ENCODE data around the gene HOXA11.

Gene HOXA11

GRCh38 chr7:27204851-27205322 lies 19.9 kb upstream of the HOXA11 start:
- Histone ChIP-seq H3K27me3 (ENCODE audit: control insufficient read depth in 1 of 2, insufficient read depth in 1 of 2, low read length in 2 of 2) (peaks cover 92 to 94% of the 10 kb centered on the region in 2 experiments), H3K36me3 (ENCODE audit: control insufficient read depth in 1 of 2, insufficient read depth in 2 of 2, low read depth in 1 of 2, low read length in 2 of 2) (no peaks in the 10 kb centered on the region), H3K9ac (ENCODE audit: low read length) (no peak overlapping the region), H4K91ac (ENCODE audit: low read length) (no peak overlapping the region), H2BK5ac (ENCODE audit: low read depth, low read length, poor library complexity, severe bottlenecking) (no peak overlapping the region), H3K4me1 (ENCODE audit: control insufficient read depth, insufficient read depth, low read depth, low read length) (peaks cover 28% of the 10 kb centered on the region), H3K9me3 (ENCODE audit: control insufficient read depth, low read length) (no peaks in the 10 kb centered on the region), H2AFZ (ENCODE audit: low read depth, low read length) (no peak overlapping the region), H3K27ac (ENCODE audit: low read length, poor library complexity, severe bottlenecking) (no peak overlapping the region), H3K79me1 (replicated peaks; ENCODE audit: low read length, poor library complexity, severe bottlenecking) (no peaks in the 10 kb centered on the region), H2BK15ac (ENCODE audit: low read depth, poor library complexity, severe bottlenecking) (no peak overlapping the region), H3K18ac (ENCODE audit: low read depth in 1 of 2, low read length in 2 of 2) (no peak overlapping the region), H2BK12ac (ENCODE audit: low read length in 2 of 2) (no peak overlapping the region), H3K4ac (ENCODE audit: low read depth in 1 of 2, low read length in 2 of 2) (no peak overlapping the region), H2BK120ac (ENCODE audit: low read depth, low read length) (no peak overlapping the region), H3K4me2 (ENCODE audit: low read length, poor library complexity, severe bottlenecking) (peak overlapping the region; percentile 58), H3K14ac (ENCODE audit: low read length in 2 of 2) (no peak overlapping the region), H3K23ac (ENCODE audit: low read length in 2 of 2) (no peak overlapping the region), H3K4me3 (ENCODE audit: insufficient read depth in 1 of 2, low read depth in 1 of 2, low read length in 2 of 2) (peak overlapping the region in 1 of 2 experiments; percentile 68), H2AK5ac (ENCODE audit: low read length, severe bottlenecking) (no peak overlapping the region), H4K8ac (ENCODE audit: low read length) (no peak overlapping the region)
- DNase-seq, result peak; percentile 34
- WGBS, result 2% methylated on average over 31 of the region's 41 CpGs

- no peak overlapping the region for H3K4me2 ChIP-seq (ENCODE audit: low read length, poor library complexity, severe bottlenecking)
- H3K36me3 ChIP-seq (ENCODE audit: control insufficient read depth in 1 of 2, insufficient read depth in 2 of 2, low read depth in 1 of 2, low read length in 2 of 2), result no peaks in the 10 kb centered on the region
- peaks cover 32% of the 10 kb centered on the region for H3K4me1 ChIP-seq (ENCODE audit: control insufficient read depth, insufficient read depth, low read depth, low read length)
- H3K27ac ChIP-seq (ENCODE audit: low read length, poor library complexity, severe bottlenecking), result no peak overlapping the region
- no peak overlapping the region for H2AFZ ChIP-seq (ENCODE audit: low read depth, low read length)
- no peaks in the 10 kb centered on the region for H3K79me1 ChIP-seq (replicated peaks; ENCODE audit: low read length, poor library complexity, severe bottlenecking)
- H2AK5ac ChIP-seq (ENCODE audit: low read length, severe bottlenecking), result no peak overlapping the region
- no peak overlapping the region for H2BK15ac ChIP-seq (ENCODE audit: low read depth, poor library complexity, severe bottlenecking)
- no peak for DNase-seq
- H3K4me3 ChIP-seq (ENCODE audit: insufficient read depth in 1 of 2, low read depth in 1 of 2, low read length in 2 of 2), result no peak overlapping the region
- no peak overlapping the region for H3K4ac ChIP-seq (ENCODE audit: low read depth in 1 of 2, low read length in 2 of 2)
- no peak overlapping the region for H2BK120ac ChIP-seq (ENCODE audit: low read depth, low read length)
- no peak overlapping the region for H3K9ac ChIP-seq (ENCODE audit: low read length)
- 17% methylated on average over 4 of the region's 4 CpGs for WGBS
- no peaks in the 10 kb centered on the region for H3K9me3 ChIP-seq (ENCODE audit: control insufficient read depth, low read length)
- no peak overlapping the region for H2BK5ac ChIP-seq (ENCODE audit: low read depth, low read length, poor library complexity, severe bottlenecking)
- peaks cover 86 to 90% of the 10 kb centered on the region in 2 experiments for H3K27me3 ChIP-seq (ENCODE audit: control insufficient read depth in 1 of 2, insufficient read depth in 1 of 2, low read length in 2 of 2)
- H3K18ac ChIP-seq (ENCODE audit: low read depth in 1 of 2, low read length in 2 of 2), result no peak overlapping the region
- H4K91ac ChIP-seq (ENCODE audit: low read length), result no peak overlapping the region
- H2BK12ac ChIP-seq (ENCODE audit: low read length in 2 of 2), result no peak overlapping the region
- no peak overlapping the region for H4K8ac ChIP-seq (ENCODE audit: low read length)
- H3K14ac ChIP-seq (ENCODE audit: low read length in 2 of 2), result no peak overlapping the region
- no peak overlapping the region for H3K23ac ChIP-seq (ENCODE audit: low read length in 2 of 2)
Observed at GRCh38 chr7:27203964-27204594, 19.0 kb upstream of the HOXA11 start.

GRCh38 chr7:27203365-27203953 lies 18.4 kb upstream of the HOXA11 start:
- Histone ChIP-seq H4K91ac (ENCODE audit: low read length) (no peak overlapping the region), H3K4me3 (ENCODE audit: insufficient read depth in 1 of 2, low read depth in 1 of 2, low read length in 2 of 2) (no peak overlapping the region), H2BK12ac (ENCODE audit: low read length in 2 of 2) (no peak overlapping the region), H4K8ac (ENCODE audit: low read length) (no peak overlapping the region), H2AFZ (ENCODE audit: low read depth, low read length) (no peak overlapping the region), H3K79me1 (replicated peaks; ENCODE audit: low read length, poor library complexity, severe bottlenecking) (no peaks in the 10 kb centered on the region), H3K18ac (ENCODE audit: low read depth in 1 of 2, low read length in 2 of 2) (no peak overlapping the region), H3K23ac (ENCODE audit: low read length in 2 of 2) (no peak overlapping the region), H3K36me3 (ENCODE audit: control insufficient read depth in 1 of 2, insufficient read depth in 2 of 2, low read depth in 1 of 2, low read length in 2 of 2) (no peaks in the 10 kb centered on the region), H2AK5ac (ENCODE audit: low read length, severe bottlenecking) (no peak overlapping the region), H2BK5ac (ENCODE audit: low read depth, low read length, poor library complexity, severe bottlenecking) (no peak overlapping the region), H3K4me2 (ENCODE audit: low read length, poor library complexity, severe bottlenecking) (no peak overlapping the region), H3K9me3 (ENCODE audit: control insufficient read depth, low read length) (no peaks in the 10 kb centered on the region), H3K27ac (ENCODE audit: low read length, poor library complexity, severe bottlenecking) (no peak overlapping the region), H2BK120ac (ENCODE audit: low read depth, low read length) (no peak overlapping the region), H3K9ac (ENCODE audit: low read length) (no peak overlapping the region), H3K27me3 (ENCODE audit: control insufficient read depth in 1 of 2, insufficient read depth in 1 of 2, low read length in 2 of 2) (peaks cover 86 to 91% of the 10 kb centered on the region in 2 experiments), H3K14ac (ENCODE audit: low read length in 2 of 2) (no peak overlapping the region), H3K4me1 (ENCODE audit: control insufficient read depth, insufficient read depth, low read depth, low read length) (peaks cover 37% of the 10 kb centered on the region), H2BK15ac (ENCODE audit: low read depth, poor library complexity, severe bottlenecking) (no peak overlapping the region), H3K4ac (ENCODE audit: low read depth in 1 of 2, low read length in 2 of 2) (no peak overlapping the region)
- 13% methylated on average over 10 of the region's 10 CpGs for WGBS
- no peak for DNase-seq

- Histone ChIP-seq H3K4me1 (ENCODE audit: control insufficient read depth, insufficient read depth, low read depth, low read length) (peaks cover 37% of the 10 kb centered on the region), H3K23ac (ENCODE audit: low read length in 2 of 2) (no peak overlapping the region), H3K9me3 (ENCODE audit: control insufficient read depth, low read length) (no peaks in the 10 kb centered on the region), H3K18ac (ENCODE audit: low read depth in 1 of 2, low read length in 2 of 2) (no peak overlapping the region), H2AFZ (ENCODE audit: low read depth, low read length) (no peak overlapping the region), H4K8ac (ENCODE audit: low read length) (no peak overlapping the region), H3K4me2 (ENCODE audit: low read length, poor library complexity, severe bottlenecking) (no peak overlapping the region), H3K4me3 (ENCODE audit: insufficient read depth in 1 of 2, low read depth in 1 of 2, low read length in 2 of 2) (no peak overlapping the region), H2BK15ac (ENCODE audit: low read depth, poor library complexity, severe bottlenecking) (no peak overlapping the region), H3K4ac (ENCODE audit: low read depth in 1 of 2, low read length in 2 of 2) (no peak overlapping the region), H2BK120ac (ENCODE audit: low read depth, low read length) (no peak overlapping the region), H3K9ac (ENCODE audit: low read length) (no peak overlapping the region), H2BK5ac (ENCODE audit: low read depth, low read length, poor library complexity, severe bottlenecking) (no peak overlapping the region), H3K27me3 (ENCODE audit: control insufficient read depth in 1 of 2, insufficient read depth in 1 of 2, low read length in 2 of 2) (peaks cover 86 to 92% of the 10 kb centered on the region in 2 experiments), H3K79me1 (replicated peaks; ENCODE audit: low read length, poor library complexity, severe bottlenecking) (no peaks in the 10 kb centered on the region), H4K91ac (ENCODE audit: low read length) (no peak overlapping the region), H2AK5ac (ENCODE audit: low read length, severe bottlenecking) (no peak overlapping the region), H3K14ac (ENCODE audit: low read length in 2 of 2) (no peak overlapping the region), H2BK12ac (ENCODE audit: low read length in 2 of 2) (no peak overlapping the region), H3K36me3 (ENCODE audit: control insufficient read depth in 1 of 2, insufficient read depth in 2 of 2, low read depth in 1 of 2, low read length in 2 of 2) (no peaks in the 10 kb centered on the region), H3K27ac (ENCODE audit: low read length, poor library complexity, severe bottlenecking) (no peak overlapping the region)
- 8% methylated on average over 2 of the region's 3 CpGs for WGBS
- DNase-seq, result no peak
Observed at GRCh38 chr7:27202862-27203134, 17.8 kb upstream of the HOXA11 start.
